PC-3 (cell line): ENCODE measurements around the gene TATDN3. TPM values are rescaled to one million over a fixed set of nuclear protein-coding genes. Genes with fewer than 3 reads are reported as not detected.
A peak's percentile ranks its signal among the peaks of the same experiment; 100 is the strongest.

ENCODE experiments used
- ATAC-seq: fragments of 200-7000 bp; cut with Tn5 transposase; 2 replicates; pipeline ENCODE4 v1.9.1; 2020; ENCODE audit warnings: mild to moderate bottlenecking, moderate library complexity
- BruUV-seq: library from RNA; stranded (reverse); fragments of 400-500 nt; replicated peaks from 2 replicates; lab custom pipeline; 2021; lab: Mats Ljungman, UMichigan
- CTCF ChIA-PET: fragments of 300-600 bp; sonication (Branson Sonifier 250); formaldehyde crosslinking; loops from one replicate; lab custom pipeline; 2022; ENCODE audit warnings: antibody characterized with exemption; lab: Charles Lee
- POLR2A ChIA-PET: fragments of 300-600 bp; sonication (Branson Sonifier 250); formaldehyde crosslinking; loops from one replicate; lab custom pipeline; 2022; ENCODE audit warnings: antibody characterized with exemption; ENCODE audit not compliant: unreplicated experiment; lab: Charles Lee
- DNase-seq: peaks from one replicate; pipeline ENCODE4 v3.0.0-alpha.2; 2015
- H2AFZ ChIP-seq: fragments of 300-600 bp; sonication (generic); 2 replicates; pipeline ENCODE4 v1.6.0; 2016; ENCODE audit warnings: antibody characterized with exemption, low read length
- H3F3A ChIP-seq: fragments of 300-600 bp; sonication (generic); one replicate; pipeline ENCODE4 v1.6.0; 2017; ENCODE audit warnings: antibody characterized with exemption, low read length, control low read depth, mild to moderate bottlenecking; ENCODE audit not compliant: unreplicated experiment
- H3K27ac ChIP-seq: fragments of 300-600 bp; sonication (generic); 2 replicates; pipeline ENCODE4 v1.5.1; 2016; ENCODE audit warnings: mild to moderate bottlenecking, low read length
- H3K27me3 ChIP-seq: fragments of 300-600 bp; sonication (generic); 2 replicates; pipeline ENCODE4 v1.6.1; 2016; ENCODE audit warnings: low read length, mixed read lengths
- H3K36me3 ChIP-seq: fragments of 300-600 bp; sonication (generic); 2 replicates; pipeline ENCODE4 v1.6.1; 2016; ENCODE audit warnings: low read depth, mixed run types, low read length, mixed read lengths
- H3K4me1 ChIP-seq: fragments of 300-600 bp; sonication (generic); 2 replicates; pipeline ENCODE4 v1.5.1; 2016; ENCODE audit warnings: low read length; ENCODE audit not compliant: insufficient read depth
- H3K4me2 ChIP-seq: fragments of 300-600 bp; sonication (generic); 2 replicates; pipeline ENCODE4 v1.6.0; 2016; ENCODE audit warnings: low read length
- H3K4me3 ChIP-seq: fragments of 300-600 bp; sonication (generic); 2 replicates; pipeline ENCODE4 v1.5.1; 2016; ENCODE audit warnings: mild to moderate bottlenecking, low read length, mixed read lengths
- H3K79me2 ChIP-seq: fragments of 300-600 bp; sonication (generic); 2 replicates; pipeline ENCODE4 v1.6.1; 2017; ENCODE audit warnings: low read length, mixed read lengths
- H3K9ac ChIP-seq: fragments of 300-600 bp; sonication (generic); 2 replicates; pipeline ENCODE4 v1.6.0; 2016; ENCODE audit warnings: mild to moderate bottlenecking, low read length
- H3K9me2 ChIP-seq: fragments of 300-600 bp; sonication (generic); replicated peaks from 2 replicates; pipeline ENCODE4 v1.6.1; 2016; ENCODE audit warnings: mixed run types, low read length, mixed read lengths
- H3K9me3 ChIP-seq: fragments of 300-600 bp; sonication (generic); 2 replicates; pipeline ENCODE4 v1.6.1; 2016; ENCODE audit warnings: low read length, mixed read lengths
- H4K20me1 ChIP-seq: fragments of 300-600 bp; sonication (generic); 2 replicates; pipeline ENCODE4 v1.6.1; 2016; ENCODE audit warnings: low read length, mixed read lengths
- CTCF ChIP-seq: fragments of 300-600 bp; sonication (generic); conservative IDR thresholded peaks from 2 replicates; pipeline ENCODE4 v1.5.1; 2017; ENCODE audit warnings: antibody characterized with exemption, low read depth, mild to moderate bottlenecking, low read length
- EZH2 ChIP-seq: fragments of 300-600 bp; sonication (generic); IDR thresholded peaks from one replicate; pipeline ENCODE4 v1.6.1; 2017; ENCODE audit warnings: antibody characterized with exemption, mild to moderate bottlenecking, low read length; ENCODE audit not compliant: unreplicated experiment
- EZH2phosphoT487 ChIP-seq: fragments of 300-600 bp; sonication (generic); IDR thresholded peaks from 2 replicates; pipeline ENCODE4 v1.6.1; 2018; ENCODE audit warnings: mild to moderate bottlenecking, antibody characterized with exemption, low read length, borderline replicate concordance
- intact Hi-C: fragments of 100-400 bp; cut with micrococcal nuclease; formaldehyde crosslinking; loops from 2 replicates; pipeline ENCODE4 v1.9.0; 2023
- total RNA-seq: library from RNA; depleted of rRNA; stranded (reverse); fragments of >200 nt; gene quantifications from 2 replicates; pipeline ENCODE4 v1.2.3, GENCODE V29; 2014

Gene TATDN3
- total RNA-seq, 1 experiment from 2014 or later = 12.7 TPM

DNA sequence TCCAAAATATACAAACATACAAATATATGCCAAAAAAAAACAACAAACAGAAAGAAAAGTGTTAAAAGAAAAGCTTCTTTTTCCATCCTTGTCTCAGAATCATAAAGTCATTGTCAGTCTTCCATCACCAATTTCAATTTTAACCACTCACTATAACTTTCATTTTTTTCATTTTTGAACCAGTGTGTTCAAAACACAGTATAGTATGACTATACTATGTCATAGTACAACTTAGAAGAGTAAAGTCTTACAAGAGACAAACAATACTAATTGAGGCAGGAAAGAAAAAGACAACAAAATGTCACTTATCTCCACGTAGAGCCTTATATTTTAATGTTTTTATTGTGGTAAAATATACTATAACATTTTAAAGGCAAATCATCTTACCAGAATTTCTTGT is 7.7 kb upstream of the TATDN3 start:
- Histone ChIP-seq H3K9me2 (no peaks in the 10 kb centered on the region), H3K27ac (no peak overlapping the region), H3K4me1 (no peaks in the 10 kb centered on the region), H3K27me3 (no peaks in the 10 kb centered on the region), H3K4me3 (no peak overlapping the region), H3K36me3 (peaks cover 6% of the 10 kb centered on the region), H4K20me1 (no peaks in the 10 kb centered on the region), H3K9me3 (no peaks in the 10 kb centered on the region), H2AFZ (no peak overlapping the region), H3K79me2 (peaks cover 11% of the 10 kb centered on the region; the same call in 1 of the 2 replicates), H3F3A (no peaks in the 10 kb centered on the region), H3K4me2 (no peak overlapping the region), H3K9ac (no peak overlapping the region)
- CTCF ChIA-PET = no interaction called here
- no peak for TF ChIP-seq EZH2
- TF ChIP-seq EZH2phosphoT487 = no peak
- TF ChIP-seq CTCF = no peak
- no TSS peak for BruUV-seq
- POLR2A ChIA-PET = no interaction called here
- DNase-seq = no peak
- intact Hi-C loops = loop anchor here (5.0 kb wide), 3 partner anchors 177 to 327 kb away; partner anchors contain the start of gene ATF3
- ATAC-seq = no peak

DNA sequence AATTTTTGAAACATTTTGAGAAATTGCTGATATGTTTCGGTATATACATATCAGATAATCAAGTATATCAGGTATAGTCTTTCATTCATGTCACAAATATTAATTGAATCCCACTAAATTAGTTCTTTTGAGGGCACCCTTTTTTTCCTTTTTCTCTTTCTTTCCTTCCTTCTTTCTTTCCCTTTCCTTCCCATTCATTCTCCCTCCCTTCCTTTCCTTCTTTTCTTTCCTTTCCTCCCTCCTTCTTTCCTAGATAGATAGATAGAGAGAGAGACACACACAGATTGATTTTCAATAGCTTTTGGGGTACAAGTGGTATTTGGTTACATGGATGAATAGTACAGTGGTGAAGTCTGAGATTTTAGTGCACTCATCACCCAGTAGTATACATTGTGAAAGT is 5.8 kb upstream of the TATDN3 start:
- Histone ChIP-seq H3F3A (no peaks in the 10 kb centered on the region), H3K4me1 (no peaks in the 10 kb centered on the region), H3K79me2 (peaks cover 24% of the 10 kb centered on the region), H3K36me3 (peaks cover 6% of the 10 kb centered on the region), H3K9ac (no peak overlapping the region), H4K20me1 (no peaks in the 10 kb centered on the region), H3K4me2 (no peak overlapping the region), H3K9me2 (no peaks in the 10 kb centered on the region), H3K27me3 (no peaks in the 10 kb centered on the region), H3K27ac (no peak overlapping the region), H3K4me3 (no peak overlapping the region), H3K9me3 (no peaks in the 10 kb centered on the region), H2AFZ (no peak overlapping the region)
- intact Hi-C loops = no loop called here
- ATAC-seq = no peak
- TF ChIP-seq CTCF (no peak), EZH2phosphoT487 (no peak), EZH2 (no peak)
- no TSS peak for BruUV-seq
- CTCF ChIA-PET = no interaction called here
- POLR2A ChIA-PET = no interaction called here
- DNase-seq = no peak

DNA sequence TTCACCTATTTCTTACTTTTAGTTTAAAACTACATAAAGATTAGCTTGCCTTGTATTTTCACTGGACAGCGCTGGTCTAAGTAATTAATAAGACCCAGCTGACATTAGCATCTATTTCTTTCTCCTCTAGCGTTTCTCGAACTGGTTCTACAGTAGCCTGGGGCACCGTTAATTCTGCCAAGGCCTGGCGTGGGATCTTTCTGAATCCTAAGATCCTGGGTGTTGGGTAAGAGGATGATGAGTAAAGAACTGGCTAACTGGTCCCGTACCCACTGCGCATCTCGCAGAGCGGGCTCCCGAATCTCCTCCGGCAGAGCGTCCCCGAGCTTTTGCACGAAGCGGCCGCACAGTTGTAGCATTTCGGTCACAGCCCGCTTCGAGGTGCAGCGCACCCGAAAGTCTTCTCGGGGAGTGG is 426 bp upstream of the TATDN3 start:
- TF ChIP-seq CTCF (no peak), EZH2phosphoT487 (no peak), EZH2 (no peak)
- Histone ChIP-seq H3K4me1 (peaks cover 5% of the 10 kb centered on the region; the same call in 1 of the 2 replicates), H3F3A (no peaks in the 10 kb centered on the region), H3K9me2 (no peaks in the 10 kb centered on the region), H3K79me2 (peaks cover 28% of the 10 kb centered on the region), H3K9me3 (no peaks in the 10 kb centered on the region), H3K27me3 (no peaks in the 10 kb centered on the region), H2AFZ (peak overlapping the region; percentile 92), H4K20me1 (no peaks in the 10 kb centered on the region), H3K36me3 (no peaks in the 10 kb centered on the region), H3K4me3 (peak overlapping the region; percentile 87), H3K9ac (peak overlapping the region; percentile 86), H3K27ac (peak overlapping the region; percentile 62), H3K4me2 (peak overlapping the region; percentile 97)
- intact Hi-C loops = loop anchor here (1.0 to 5.0 kb wide), 4 partner anchors 67 to 281 kb away; partner anchors contain the start of gene FLVCR1
- ChIA-PET POLR2A (interaction anchor here (0.6 kb wide), 1 partner anchor 67 kb away, joined by 8 read pairs; the partner anchor contains the start of gene FLVCR1), CTCF (interaction anchor here (0.5 to 0.8 kb wide), 2 partner anchors 42 to 126 kb away, joined by 3 read pairs; no protein-coding TSS in a partner anchor)
- TSS peak; percentile 93 for BruUV-seq
- ATAC-seq (peak; percentile 66), DNase-seq (peak; percentile 66)
